ENCODE measurements around the gene TECTB.

DNA sequence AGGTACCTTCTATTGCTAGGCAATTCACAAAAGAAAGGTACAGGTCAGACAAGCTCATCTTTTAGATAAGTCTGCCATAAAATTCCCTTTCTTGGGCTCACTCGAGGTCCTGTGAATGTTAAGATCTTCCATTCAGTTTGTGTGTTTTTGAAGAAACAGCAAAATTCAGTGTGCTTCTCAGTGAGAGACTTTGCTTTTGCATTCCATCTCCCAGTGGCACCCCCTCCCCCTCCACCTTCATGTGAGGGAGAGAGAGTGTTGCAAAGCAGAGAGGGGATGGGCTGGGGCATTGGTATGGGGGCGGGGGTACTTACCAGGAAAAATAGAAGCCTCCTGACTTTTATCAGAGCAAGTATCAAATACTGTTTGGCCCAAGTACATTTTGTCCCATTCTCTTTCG is 3.8 kb upstream of the TECTB start:
- TF ChIP-seq, protein P1, sequence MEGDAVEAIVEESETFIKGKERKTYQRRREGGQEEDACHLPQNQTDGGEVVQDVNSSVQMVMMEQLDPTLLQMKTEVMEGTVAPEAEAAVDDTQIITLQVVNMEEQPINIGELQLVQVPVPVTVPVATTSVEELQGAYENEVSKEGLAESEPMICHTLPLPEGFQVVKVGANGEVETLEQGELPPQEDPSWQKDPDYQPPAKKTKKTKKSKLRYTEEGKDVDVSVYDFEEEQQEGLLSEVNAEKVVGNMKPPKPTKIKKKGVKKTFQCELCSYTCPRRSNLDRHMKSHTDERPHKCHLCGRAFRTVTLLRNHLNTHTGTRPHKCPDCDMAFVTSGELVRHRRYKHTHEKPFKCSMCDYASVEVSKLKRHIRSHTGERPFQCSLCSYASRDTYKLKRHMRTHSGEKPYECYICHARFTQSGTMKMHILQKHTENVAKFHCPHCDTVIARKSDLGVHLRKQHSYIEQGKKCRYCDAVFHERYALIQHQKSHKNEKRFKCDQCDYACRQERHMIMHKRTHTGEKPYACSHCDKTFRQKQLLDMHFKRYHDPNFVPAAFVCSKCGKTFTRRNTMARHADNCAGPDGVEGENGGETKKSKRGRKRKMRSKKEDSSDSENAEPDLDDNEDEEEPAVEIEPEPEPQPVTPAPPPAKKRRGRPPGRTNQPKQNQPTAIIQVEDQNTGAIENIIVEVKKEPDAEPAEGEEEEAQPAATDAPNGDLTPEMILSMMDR (IDR thresholded peaks at IDR 0.05; ENCODE audit: low read depth, low read length) = no peak
- TF ChIP-seq EZH2phosphoT487 (IDR thresholded peaks at IDR 0.05; ENCODE audit: low read depth) = no peak

All from OCI-LY3 (cell line).